Liver (tissue), 9 donors: Measurements from ENCODE around the gene LY6G6C. TPM values are rescaled to one million over a fixed set of nuclear protein-coding genes. Genes with fewer than 3 reads are reported as not detected.

ENCODE experiments used
- DNase-seq: peaks from one replicate; pipeline ENCODE4 v3.0.0-alpha.2; 2017; ENCODE audit warnings: low spot score
- H3K27ac ChIP-seq, 2 donors: one replicate each; pipeline ENCODE4 v1.7.0; 2013; ENCODE audit warnings: inconsistent platforms in 2 of 2, low read length in 2 of 2, control low read depth in 1 of 2, low read depth in 1 of 2, mild to moderate bottlenecking in 1 of 2
- H3K27me3 ChIP-seq, 4 donors: one replicate each; pipeline versions ENCODE4 v1.6.1 to v1.7.0; 2013; ENCODE audit warnings: low read length in 3 of 4, inconsistent platforms in 1 of 4, mild to moderate bottlenecking in 1 of 4, moderate library complexity in 1 of 4; ENCODE audit not compliant: control insufficient read depth in 4 of 4, insufficient read depth in 4 of 4
- H3K36me3 ChIP-seq, 4 donors: one replicate each; pipeline versions ENCODE4 v1.6.1 to v1.7.0; 2013; ENCODE audit warnings: low read length in 3 of 4, mild to moderate bottlenecking in 3 of 4, low read depth in 1 of 4, moderate library complexity in 1 of 4; ENCODE audit not compliant: control insufficient read depth in 4 of 4, insufficient read depth in 3 of 4
- H3K4me1 ChIP-seq, 4 donors: one replicate each; pipeline versions ENCODE4 v1.6.1 to v1.7.0; 2013; ENCODE audit warnings: low read length in 3 of 4, mild to moderate bottlenecking in 3 of 4, moderate library complexity in 1 of 4; ENCODE audit not compliant: control insufficient read depth in 4 of 4, insufficient read depth in 4 of 4
- H3K4me3 ChIP-seq, 3 donors: one replicate each; pipeline versions ENCODE4 v1.6.1 to v1.7.0; 2013; ENCODE audit warnings: low read length in 3 of 3, control low read depth in 1 of 3, low read depth in 1 of 3, mild to moderate bottlenecking in 1 of 3
- H3K9ac ChIP-seq, 2 donors: one replicate each; pipeline ENCODE4 v1.7.0; 2013; ENCODE audit warnings: low read length in 2 of 2, mild to moderate bottlenecking in 2 of 2, moderate library complexity in 2 of 2, control low read depth in 1 of 2, low read depth in 1 of 2
- H3K9me3 ChIP-seq, 4 donors: one replicate each; pipeline versions ENCODE4 v1.6.1 to v1.7.0; 2013; ENCODE audit warnings: low read length in 3 of 4; ENCODE audit not compliant: control insufficient read depth in 4 of 4
- ATF3 ChIP-seq: IDR thresholded peaks from 2 replicates; pipeline ENCODE4 v1.6.1; 2016; ENCODE audit warnings: antibody characterized with exemption
- CTCF ChIP-seq: fragments of 150-350 bp; IDR thresholded peaks from 2 replicates; pipeline ENCODE4 v1.5.1; 2017; ENCODE audit warnings: improper control_type of control experiment, low read depth, low read length; ENCODE audit not compliant: missing input control
- EGR1 ChIP-seq, 2 donors: IDR thresholded peaks; 2 replicates each; pipeline ENCODE4 v1.6.1; 2016 to 2018; ENCODE audit warnings: antibody characterized with exemption in 2 of 2, low read depth in 2 of 2
- FOXA1 ChIP-seq: IDR thresholded peaks from 2 replicates; pipeline ENCODE4 v1.6.1; 2016; ENCODE audit warnings: antibody characterized with exemption
- FOXA2 ChIP-seq: IDR thresholded peaks from 2 replicates; pipeline ENCODE4 v1.6.1; 2016; ENCODE audit warnings: antibody characterized with exemption
- GABPA ChIP-seq, 2 donors: IDR thresholded peaks in 1 of 2; conservative IDR thresholded peaks in 1 of 2; 2 replicates each; pipeline ENCODE4 v1.6.1; 2016; ENCODE audit warnings: antibody characterized with exemption in 2 of 2, mild to moderate bottlenecking in 1 of 2, moderate library complexity in 1 of 2
- HNF4A ChIP-seq, 2 donors: conservative IDR thresholded peaks; 2 replicates each; pipeline ENCODE4 v1.6.1; 2016; ENCODE audit warnings: antibody characterized with exemption in 2 of 2, mild to moderate bottlenecking in 2 of 2
- JUND ChIP-seq, 2 donors: IDR thresholded peaks; 2 replicates each; pipeline ENCODE4 v1.6.1; 2016; ENCODE audit warnings: antibody characterized with exemption in 2 of 2
- MAX ChIP-seq: IDR thresholded peaks from 2 replicates; pipeline ENCODE4 v1.6.1; 2016; ENCODE audit warnings: antibody characterized with exemption
- NR2F2 ChIP-seq: IDR thresholded peaks from 2 replicates; pipeline ENCODE4 v1.6.1; 2016; ENCODE audit warnings: antibody characterized with exemption
- RAD21 ChIP-seq, 2 donors: IDR thresholded peaks; 2 replicates each; pipeline ENCODE4 v1.6.1; 2016; ENCODE audit warnings: antibody characterized with exemption in 2 of 2, mild to moderate bottlenecking in 2 of 2
- REST ChIP-seq: IDR thresholded peaks from 2 replicates; pipeline ENCODE4 v1.6.1; 2016; ENCODE audit warnings: antibody characterized with exemption, mild to moderate bottlenecking
- RXRA ChIP-seq, 2 donors: IDR thresholded peaks; 2 replicates each; pipeline ENCODE4 v1.6.1; 2017 to 2018; ENCODE audit warnings: antibody characterized with exemption in 2 of 2, mild to moderate bottlenecking in 1 of 2
- SP1 ChIP-seq: IDR thresholded peaks from 2 replicates; pipeline ENCODE4 v1.6.1; 2018; ENCODE audit warnings: antibody characterized with exemption, mild to moderate bottlenecking
- TAF1 ChIP-seq: conservative IDR thresholded peaks from 2 replicates; pipeline ENCODE4 v1.6.1; 2016; ENCODE audit warnings: antibody characterized with exemption, mild to moderate bottlenecking
- YY1 ChIP-seq: IDR thresholded peaks from 2 replicates; pipeline ENCODE4 v1.6.1; 2016; ENCODE audit warnings: antibody characterized with exemption, mild to moderate bottlenecking
- ZBTB33 ChIP-seq: IDR thresholded peaks from 2 replicates; pipeline ENCODE4 v1.6.1; 2016; ENCODE audit warnings: antibody characterized with exemption
- WGBS: extraction: QIAGEN DNeasy Blood & Tissue Kit; methylation state at CpG from one replicate; pipeline ENCODE4 v1.1.7; 2013; 5-methylcytosine and 5-hydroxymethylcytosine counted together
- polyA plus RNA-seq, 2 donors: library from polyadenylated mRNA; stranded (reverse) in 1 of 2; unstranded in 1 of 2; fragments of 200-250 nt in 1 of 2; fragments of >200 nt in 1 of 2; fragmentation: Nextera tagmentation in 1 of 2; extraction: Ambion mirVana in 1 of 2; gene quantifications; one replicate each; pipeline versions ENCODE4 v1.2.1 to v1.2.3, GENCODE V29; 2013 to 2015
- total RNA-seq, 2 donors: library from RNA; depleted of rRNA; stranded (reverse); fragments of >200 nt; gene quantifications; one replicate each; pipeline ENCODE4 v1.2.3, GENCODE V29; 2014
- donor health status: healthy.
- donor health status: healthy.
- donor health status: healthy.
- donor health status: healthy.
- donor health status: healthy.

LY6G6C gene
- total and polyA plus RNA-seq, 4 donors: not detected

GRCh38 chr6:31742894-31743293 is 21.3 kb upstream of the LY6G6C start:
- no peak for DNase-seq
- Histone ChIP-seq H3K4me3 (no peak overlapping the region), H3K27me3 (no peaks in the 10 kb centered on the region), H3K4me1 (peaks cover 11 to 25% (median 21%) of the 10 kb centered on the region in 4 donors), H3K9me3 (no peaks in the 10 kb centered on the region), H3K27ac (no peak overlapping the region), H3K9ac (no peak overlapping the region), H3K36me3 (no peaks in the 10 kb centered on the region)
- TF ChIP-seq REST (no peak), ZBTB33 (no peak), NR2F2 (no peak), FOXA1 (no peak), HNF4A (conservative IDR thresholded peaks at IDR 0.05) (no peak), YY1 (no peak), TAF1 (no peak), EGR1 (IDR thresholded peaks at IDR 0.05; ENCODE audit: low read depth in 2 of 2) (no peak), JUND (IDR thresholded peaks at IDR 0.05) (no peak), FOXA2 (no peak), RAD21 (IDR thresholded peaks at IDR 0.05) (no peak), SP1 (no peak), MAX (no peak)
- WGBS: 93% methylated on average over 3 of the region's 3 CpGs

GRCh38 chr6:31741815-31742214 is 20.3 kb upstream of the LY6G6C start:
- Histone ChIP-seq H3K27me3 (no peaks in the 10 kb centered on the region), H3K4me3 (no peak overlapping the region), H3K36me3 (no peaks in the 10 kb centered on the region), H3K9ac (peak overlapping the region in 1 of 2 donors; percentile 34), H3K27ac (no peak overlapping the region), H3K9me3 (no peaks in the 10 kb centered on the region), H3K4me1 (peaks cover 17 to 35% (median 29%) of the 10 kb centered on the region in 4 donors)
- DNase-seq: no peak
- 87% methylated on average over 2 of the region's 2 CpGs for WGBS
- TF ChIP-seq SP1: no peak
- TF ChIP-seq FOXA1: no peak
- no peak for TF ChIP-seq GABPA (IDR thresholded peaks at IDR 0.05 in 1 of 2, conservative IDR thresholded peaks at IDR 0.05 in 1 of 2)
- no peak for TF ChIP-seq HNF4A (conservative IDR thresholded peaks at IDR 0.05)
- no peak for TF ChIP-seq RAD21 (IDR thresholded peaks at IDR 0.05)
- TF ChIP-seq NR2F2: no peak
- no peak for TF ChIP-seq EGR1 (IDR thresholded peaks at IDR 0.05; ENCODE audit: low read depth in 2 of 2)
- TF ChIP-seq JUND (IDR thresholded peaks at IDR 0.05): no peak
- no peak for TF ChIP-seq ZBTB33
- no peak for TF ChIP-seq RXRA (IDR thresholded peaks at IDR 0.05)
- TF ChIP-seq MAX: no peak
- TF ChIP-seq ATF3: no peak
- TF ChIP-seq TAF1: no peak
- TF ChIP-seq CTCF: no peak
- TF ChIP-seq REST: no peak
- TF ChIP-seq YY1: no peak
- no peak for TF ChIP-seq FOXA2
